Dermis microvascular lymphatic vessel endothelial cell (primary cell): ENCODE results near the gene BAAT. TPM values are rescaled to one million over a fixed set of nuclear protein-coding genes. Genes with fewer than 3 reads are reported as not detected.
"Not testable (repeated sequence)": the region's sequence is repeated elsewhere in the genome, so short reads cannot be mapped to it uniquely, and the experiment has no call there.

Experiments
- DNase-seq, 2 donors: peaks; one replicate each; pipeline versions ENCODE4 v3.0.0 to v3.0.0-alpha.2; 2010; ENCODE audit warnings: low read depth in 2 of 2
- total RNA-seq: library from RNA; depleted of rRNA; stranded (reverse); fragments of >200 nt; gene quantifications from 2 replicates; pipeline ENCODE4 v1.2.1, GENCODE V29; 2014

Gene BAAT
- total RNA-seq, 1 donor from 2014 or later = under 0.01 TPM

GRCh38 chr9:101365181-101365580 is 19.6 kb downstream of the BAAT start:
- DNase-seq = no peak

- DNase-seq = no peak
Observed at GRCh38 chr9:101362450-101362849, 22.4 kb downstream of the BAAT start.

GRCh38 chr9:101360647-101361046 is 24.2 kb downstream of the BAAT start:
- DNase-seq = no peak

GRCh38 chr9:101359679-101360078 is 25.1 kb downstream of the BAAT start:
- no peak for DNase-seq

- no peak for DNase-seq
Observed at GRCh38 chr9:101356619-101357018, 28.2 kb downstream of the BAAT start.

- no peak for DNase-seq
Observed at GRCh38 chr9:101354765-101355708, 29.8 kb downstream of the BAAT start.

- DNase-seq = no peak
Observed at GRCh38 chr9:101354143-101354764, 30.6 kb downstream of the BAAT start.

GRCh38 chr9:101353683-101354082 is 31.1 kb downstream of the BAAT start:
- no peak for DNase-seq

GRCh38 chr9:101352892-101353463 is 31.8 kb downstream of the BAAT start:
- DNase-seq = no peak

- no peak for DNase-seq
Observed at GRCh38 chr9:101350285-101350684, 34.5 kb downstream of the BAAT start.

- DNase-seq = no peak
Observed at GRCh38 chr9:101342595-101342994, 42.2 kb downstream of the BAAT start.

GRCh38 chr9:101341958-101342357 is 42.8 kb downstream of the BAAT start:
- no peak for DNase-seq

- DNase-seq = no peak
Observed at GRCh38 chr9:101337237-101337636, 47.6 kb downstream of the BAAT start.

- no peak for DNase-seq
Observed at GRCh38 chr9:101336091-101336490, 48.7 kb downstream of the BAAT start.

- no peak for DNase-seq
Observed at GRCh38 chr9:101333926-101334702, 50.7 kb downstream of the BAAT start.

- DNase-seq = no peak
Observed at GRCh38 chr9:101333490-101333889, 51.3 kb downstream of the BAAT start.

GRCh38 chr9:101332362-101332761 is 52.4 kb downstream of the BAAT start:
- DNase-seq = no peak

- not testable (repeated sequence) for DNase-seq
Observed at GRCh38 chr9:101327422-101327909, 57.3 kb downstream of the BAAT start.

- DNase-seq = no peak
Observed at GRCh38 chr9:101326501-101326900, 58.3 kb downstream of the BAAT start.

GRCh38 chr9:101326035-101326434 is 58.8 kb downstream of the BAAT start:
- no peak for DNase-seq

GRCh38 chr9:101325053-101325452 is 59.8 kb downstream of the BAAT start:
- DNase-seq = no peak
